BE2C (cell line): ENCODE measurements around the gene PSMD12.

Experiments
- DNase-seq: peaks from one replicate; pipeline ENCODE4 v3.0.0-alpha.2; 2020
- H3K27me3 ChIP-seq: fragments of 250-450 bp; sonication (Bioruptor Pico); 2 replicates; pipeline ENCODE4 v1.5.1; 2020; ENCODE audit warnings: mild to moderate bottlenecking
- H3K36me3 ChIP-seq: fragments of 250-450 bp; sonication (Bioruptor Pico); 2 replicates; pipeline ENCODE4 v1.5.1; 2020; ENCODE audit warnings: mild to moderate bottlenecking
- H3K4me1 ChIP-seq: fragments of 250-450 bp; sonication (Bioruptor Pico); 2 replicates; pipeline ENCODE4 v1.5.1; 2020
- H3K4me3 ChIP-seq: 2 replicates; pipeline ENCODE4 v1.5.1; 2011; ENCODE audit warnings: low read depth, low read length
- H3K9me3 ChIP-seq: fragments of 250-450 bp; sonication (Bioruptor Pico); 2 replicates; pipeline ENCODE4 v1.5.1; 2020
- CTCF ChIP-seq: IDR thresholded peaks from 2 replicates; pipeline ENCODE4 v1.5.1; 2012; ENCODE audit warnings: mild to moderate bottlenecking, low read depth, low read length

The PSMD12 gene

GRCh38 chr17:67293251-67294203 is 72.8 kb downstream of the PSMD12 start:
- TF ChIP-seq CTCF = peak; percentile 71
- peak; percentile 49 for DNase-seq
- H3K4me1 ChIP-seq = no peaks in the 10 kb centered on the region
- no peaks in the 10 kb centered on the region for H3K9me3 ChIP-seq
- H3K4me3 ChIP-seq = no peak overlapping the region
- no peaks in the 10 kb centered on the region for H3K27me3 ChIP-seq
- no peaks in the 10 kb centered on the region for H3K36me3 ChIP-seq

GRCh38 chr17:67290711-67291291 is 75.6 kb downstream of the PSMD12 start:
- TF ChIP-seq CTCF = no peak
- Histone ChIP-seq H3K4me1 (no peaks in the 10 kb centered on the region), H3K36me3 (no peaks in the 10 kb centered on the region), H3K9me3 (no peaks in the 10 kb centered on the region), H3K4me3 (no peak overlapping the region), H3K27me3 (no peaks in the 10 kb centered on the region)
- no peak for DNase-seq

- no peaks in the 10 kb centered on the region for H3K27me3 ChIP-seq
- no peaks in the 10 kb centered on the region for H3K36me3 ChIP-seq
- H3K4me1 ChIP-seq = no peaks in the 10 kb centered on the region
- DNase-seq = no peak
- no peak overlapping the region for H3K4me3 ChIP-seq
- TF ChIP-seq CTCF = no peak
- no peaks in the 10 kb centered on the region for H3K9me3 ChIP-seq
Measured at GRCh38 chr17:67290244-67290643, 76.1 kb downstream of the PSMD12 start.

- Histone ChIP-seq H3K4me1 (no peaks in the 10 kb centered on the region), H3K36me3 (no peaks in the 10 kb centered on the region), H3K27me3 (no peaks in the 10 kb centered on the region), H3K9me3 (no peaks in the 10 kb centered on the region), H3K4me3 (peak overlapping the region; percentile 2; the same call in 1 of the 2 replicates)
- peak; percentile 19 for DNase-seq
- TF ChIP-seq CTCF = no peak
Measured at GRCh38 chr17:67289181-67289876, 77.0 kb downstream of the PSMD12 start.
